GM18505 (cell line): ENCODE results near the gene ALDH1A2.
"Not testable (repeated sequence)": the region's sequence is repeated elsewhere in the genome, so short reads cannot be mapped to it uniquely, and the experiment has no call there.

Source experiments
- ATAC-seq: cut with Tn5 transposase; IDR thresholded peaks from one replicate; pipeline ENCODE4 v1.9.1; 2021; ENCODE audit not compliant: unreplicated experiment
- POLR2A ChIP-seq: IDR thresholded peaks from 4 replicates; pipeline ENCODE4 v1.6.1; 2011; ENCODE audit warnings: borderline replicate concordance; ENCODE audit not compliant: insufficient read depth, insufficient read length; ENCODE audit errors: extremely low read depth

Gene ALDH1A2

DNA sequence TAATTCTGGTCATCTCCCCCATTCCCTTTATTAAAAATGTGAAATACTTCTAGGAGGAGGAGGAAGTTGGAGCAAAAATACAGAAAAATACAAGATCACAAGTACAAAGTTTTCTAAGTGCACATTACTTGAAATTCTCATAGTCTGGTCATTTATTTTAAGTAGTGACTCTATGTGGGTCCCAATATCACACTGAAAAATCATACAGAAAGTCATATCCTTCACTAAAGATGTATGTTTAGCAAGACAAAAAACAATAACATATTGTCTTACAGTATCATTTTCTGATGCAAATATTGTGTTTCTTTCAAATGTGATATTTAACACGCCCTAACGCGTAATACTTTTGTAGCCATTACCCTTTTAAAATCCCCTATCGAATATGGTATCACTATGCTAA is 2.5 kb downstream of the ALDH1A2 start:
- TF ChIP-seq POLR2A, result no peak

DNA sequence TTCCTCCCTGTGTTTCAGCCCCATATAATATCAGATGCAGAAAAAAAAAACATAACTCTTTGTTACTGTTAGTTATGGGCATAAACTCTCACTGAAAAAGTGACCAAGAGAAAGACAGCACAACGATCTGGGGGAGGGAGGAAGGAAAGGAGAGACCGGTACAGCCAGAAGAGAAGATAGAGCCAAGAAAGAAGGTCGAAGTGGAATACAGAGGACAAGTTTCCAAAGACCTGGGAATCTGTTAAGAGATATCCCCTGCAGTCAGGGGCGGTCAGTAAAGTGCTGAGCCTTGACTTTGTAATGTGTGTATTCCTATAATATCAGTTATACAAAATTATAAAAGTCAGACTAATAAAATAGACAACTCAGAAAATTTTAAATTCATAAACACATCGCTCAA is 3.3 kb downstream of the ALDH1A2 start:
- TF ChIP-seq POLR2A, result no peak
- no peak for ATAC-seq

More for the DNA sequence above, 2.5 kb downstream of the ALDH1A2 start:
- no peak for ATAC-seq

DNA sequence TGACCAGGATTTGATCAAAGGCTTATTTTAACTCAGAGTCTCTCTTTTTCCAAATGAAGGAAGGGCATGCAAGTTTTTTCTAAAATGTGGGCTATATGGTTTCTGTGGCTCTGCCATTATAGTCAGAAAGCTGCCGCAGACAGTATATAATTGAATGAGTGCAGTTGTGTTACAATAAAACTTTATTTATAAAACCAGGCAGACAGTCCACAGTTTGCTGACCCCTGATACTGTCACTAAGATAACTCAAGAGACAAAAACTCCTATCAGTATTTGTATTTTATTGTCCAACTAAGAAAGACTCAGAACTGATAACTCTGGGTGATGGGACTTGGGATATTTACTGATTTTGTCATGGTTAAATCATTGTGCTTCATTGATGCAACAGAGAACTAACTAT is 4.9 kb downstream of the ALDH1A2 start:
- no peak for ATAC-seq
- TF ChIP-seq POLR2A, result no peak

DNA sequence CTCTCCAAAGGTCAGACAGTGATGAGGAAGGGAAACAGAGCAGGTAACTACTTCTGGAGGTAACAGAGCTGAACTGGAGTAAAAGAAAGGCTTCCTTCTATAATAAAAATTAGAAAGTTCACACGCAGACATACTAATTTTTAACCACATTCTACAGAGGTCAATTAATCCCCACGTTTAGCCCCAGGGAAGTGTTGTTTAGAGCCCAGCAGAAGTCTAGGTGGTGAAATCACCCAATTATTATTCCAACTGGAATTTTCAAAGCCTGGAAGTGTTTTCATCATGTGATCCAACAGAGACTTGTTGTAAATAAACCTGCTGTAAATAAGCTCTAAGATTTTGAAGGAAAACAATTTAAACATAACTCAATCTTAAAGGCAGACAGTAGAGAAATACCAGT is 6.8 kb downstream of the ALDH1A2 start:
- no peak for TF ChIP-seq POLR2A
- no peak for ATAC-seq

DNA sequence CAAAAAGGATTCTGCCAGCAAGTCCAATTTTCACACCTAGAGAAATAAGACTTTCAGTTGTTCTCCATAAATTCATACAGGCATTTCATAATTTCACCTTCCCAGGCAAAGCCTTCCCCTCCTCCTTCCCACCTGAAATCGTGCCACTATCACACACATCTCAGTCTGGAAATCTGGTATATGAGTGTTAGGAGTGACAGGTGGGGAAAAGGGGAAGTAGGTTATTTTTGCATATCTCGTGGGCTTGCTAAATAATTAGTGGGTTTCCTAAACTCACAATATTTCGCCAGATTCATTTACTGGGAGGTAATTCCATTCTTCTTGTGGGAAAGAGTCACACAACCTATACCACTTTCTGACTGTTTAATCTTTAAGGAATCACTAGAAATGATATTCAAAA is 7.4 kb downstream of the ALDH1A2 start:
- no peak for ATAC-seq
- no peak for TF ChIP-seq POLR2A

DNA sequence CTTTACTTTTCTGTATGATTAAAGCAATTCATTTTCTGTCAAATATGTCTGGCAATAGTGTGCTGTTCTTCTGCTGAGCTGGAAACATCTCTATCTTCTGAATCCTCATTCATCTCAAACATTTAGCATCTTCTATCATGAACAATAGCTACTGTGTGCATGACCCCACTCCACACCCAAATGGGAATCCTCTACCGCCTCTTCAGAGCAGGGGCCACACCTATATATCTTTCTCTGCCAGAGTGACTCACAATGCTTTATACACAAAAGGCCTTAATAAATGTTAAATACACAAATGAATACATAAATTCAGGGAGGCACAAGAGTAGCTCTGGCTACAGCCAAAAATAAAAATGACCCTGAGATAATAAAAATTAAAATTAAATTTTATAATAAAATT is 8.0 kb downstream of the ALDH1A2 start:
- ATAC-seq, result no peak
- TF ChIP-seq POLR2A, result no peak

DNA sequence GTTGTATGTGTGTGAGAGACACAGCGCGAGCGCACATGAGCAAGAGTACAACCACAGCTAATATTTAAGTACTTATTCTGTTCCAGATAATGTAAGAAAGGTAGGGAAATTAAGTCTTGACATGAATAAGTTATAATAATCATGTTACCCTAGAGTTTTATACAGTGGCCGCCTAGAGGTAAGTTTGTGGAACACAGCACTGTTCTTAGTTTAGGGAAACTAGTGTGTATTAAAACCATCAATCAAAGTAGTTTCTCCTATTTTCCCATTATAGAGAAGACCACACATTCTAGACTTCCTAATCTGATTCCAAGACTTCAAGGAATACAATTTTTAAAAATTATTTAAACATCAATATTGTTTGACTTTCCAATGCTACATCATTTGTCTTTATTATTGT is 9.5 kb downstream of the ALDH1A2 start:
- no peak for ATAC-seq
- TF ChIP-seq POLR2A, result no peak

DNA sequence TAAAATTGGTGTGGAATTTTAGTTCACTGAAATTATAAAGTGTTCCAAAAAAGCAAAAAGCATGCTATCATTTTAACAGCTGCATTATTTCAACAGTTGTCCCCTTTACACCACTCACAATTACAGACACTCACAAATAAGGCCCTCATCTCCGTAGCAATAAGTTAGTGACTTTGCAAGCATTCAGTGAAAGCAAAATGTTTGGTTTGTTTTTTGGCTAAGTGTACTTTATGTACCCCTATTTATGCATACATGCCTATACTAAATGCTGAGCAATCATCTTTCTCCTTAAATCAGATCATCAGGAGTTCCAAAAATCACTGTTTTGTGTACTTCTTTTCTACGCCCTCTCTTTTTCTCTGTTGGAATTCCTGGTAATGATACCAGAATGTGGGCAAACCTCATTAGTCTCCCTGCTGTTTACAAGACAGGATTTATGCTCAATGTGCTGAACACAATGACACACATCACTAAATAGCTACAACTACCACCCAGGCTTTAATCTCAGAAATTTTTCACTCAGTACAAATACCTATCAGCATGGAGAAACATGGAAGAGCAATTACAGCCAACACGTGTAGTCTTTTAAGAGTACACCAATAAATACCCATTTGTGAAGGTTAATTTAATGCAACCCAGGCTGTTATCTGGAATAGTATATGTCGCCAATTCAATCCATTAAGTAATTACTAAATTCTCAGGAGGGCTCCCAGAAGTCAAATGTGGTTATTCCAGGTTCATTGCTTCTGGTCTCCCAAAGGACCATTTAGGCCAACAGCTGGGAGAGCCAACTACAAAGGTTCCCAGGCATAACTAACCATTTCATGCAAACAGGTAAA is 12.0 kb downstream of the ALDH1A2 start:
- no peak for TF ChIP-seq POLR2A
- no peak for ATAC-seq

DNA sequence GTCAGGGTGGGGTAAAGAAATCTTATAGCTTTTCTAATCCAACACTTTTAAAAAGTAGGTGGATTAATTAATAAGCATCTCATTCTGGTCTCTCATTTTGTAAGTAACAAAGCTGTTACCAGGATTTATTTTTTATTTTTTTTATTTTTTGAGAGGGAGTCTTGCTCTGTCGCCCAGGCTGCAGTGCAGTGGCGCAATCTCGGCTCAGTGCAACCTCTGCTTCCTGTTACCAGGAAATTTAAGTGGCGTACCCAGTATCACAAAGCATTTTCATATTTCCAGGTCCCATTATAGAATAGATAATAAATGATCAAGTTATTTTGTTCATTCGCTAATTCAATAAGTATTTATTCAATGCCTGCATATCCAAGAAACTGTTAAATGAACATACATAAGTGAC is 13.2 kb downstream of the ALDH1A2 start:
- TF ChIP-seq POLR2A, result no peak
- ATAC-seq, result no peak

DNA sequence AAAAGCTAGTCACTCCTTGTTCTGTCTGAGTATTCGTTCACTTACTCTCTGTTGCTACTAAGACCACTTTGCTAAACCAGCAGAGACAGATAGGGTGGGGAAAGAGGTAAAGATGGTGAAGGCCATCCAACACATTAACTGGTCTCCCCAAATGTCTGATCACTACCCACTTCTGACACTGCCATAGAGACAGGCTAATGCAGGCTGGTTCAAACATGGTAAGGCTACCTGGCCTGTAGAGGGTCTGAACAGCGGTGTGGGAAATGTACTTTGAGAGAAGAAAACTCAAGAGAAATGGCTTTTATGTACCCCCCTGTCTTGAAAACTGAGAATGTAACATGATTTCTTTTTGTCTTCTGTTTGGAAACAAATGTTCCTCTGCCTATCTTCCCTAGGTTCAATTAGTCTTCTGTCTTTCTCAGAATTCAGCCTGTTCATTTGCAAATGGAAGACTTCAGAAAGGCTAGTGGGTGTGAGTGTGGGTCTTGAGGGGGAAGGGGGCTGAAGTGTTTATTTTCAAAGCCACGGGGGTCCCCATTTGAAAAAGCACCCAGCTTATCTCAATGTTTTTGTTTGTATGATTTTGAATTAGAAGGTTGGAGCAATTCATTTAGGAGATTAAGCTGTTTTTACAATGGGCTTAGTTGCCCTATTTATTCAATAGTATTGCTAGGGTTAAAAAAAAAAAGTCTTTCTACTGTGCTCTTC is 15.8 kb downstream of the ALDH1A2 start:
- TF ChIP-seq POLR2A, result no peak
- no peak for ATAC-seq

DNA sequence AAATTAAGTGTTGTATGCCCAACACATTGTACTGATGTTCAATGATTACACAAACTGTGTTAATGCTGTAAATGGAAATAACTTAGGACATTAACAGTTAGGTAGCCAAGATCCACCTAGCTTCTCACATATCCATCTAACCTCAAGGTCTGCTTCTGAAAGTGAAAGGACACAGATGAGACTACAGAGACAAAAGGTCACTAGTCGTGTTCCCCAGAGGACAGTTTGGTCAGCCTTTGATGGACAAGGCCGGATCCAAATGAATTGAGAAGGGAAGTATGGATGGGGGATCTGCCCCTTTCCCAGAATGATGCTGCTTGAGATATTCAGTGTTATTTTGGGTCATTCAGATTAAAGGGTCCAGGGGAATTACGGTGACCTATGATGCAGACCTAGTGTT is 17.2 kb downstream of the ALDH1A2 start:
- ATAC-seq, result no peak
- no peak for TF ChIP-seq POLR2A

DNA sequence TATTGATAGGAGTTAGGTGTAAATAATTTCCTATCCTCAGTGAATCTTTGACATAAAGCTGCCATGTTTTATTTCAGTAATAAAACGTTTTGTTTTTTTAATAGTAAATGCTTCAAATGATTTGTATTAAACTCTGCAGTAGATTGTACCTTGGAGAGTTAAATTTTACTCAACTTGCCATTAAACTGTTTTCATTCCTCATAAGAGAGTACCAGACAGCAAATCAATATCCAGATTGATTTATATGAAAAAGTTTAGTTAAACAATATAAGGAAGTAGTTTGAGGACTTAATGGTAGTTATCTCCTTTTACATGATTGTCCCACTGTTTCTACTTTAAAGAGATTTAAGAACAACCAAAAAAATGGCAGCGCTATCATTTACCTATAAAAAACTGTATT is 18.4 kb downstream of the ALDH1A2 start:
- TF ChIP-seq POLR2A, result no peak
- ATAC-seq, result no peak

DNA sequence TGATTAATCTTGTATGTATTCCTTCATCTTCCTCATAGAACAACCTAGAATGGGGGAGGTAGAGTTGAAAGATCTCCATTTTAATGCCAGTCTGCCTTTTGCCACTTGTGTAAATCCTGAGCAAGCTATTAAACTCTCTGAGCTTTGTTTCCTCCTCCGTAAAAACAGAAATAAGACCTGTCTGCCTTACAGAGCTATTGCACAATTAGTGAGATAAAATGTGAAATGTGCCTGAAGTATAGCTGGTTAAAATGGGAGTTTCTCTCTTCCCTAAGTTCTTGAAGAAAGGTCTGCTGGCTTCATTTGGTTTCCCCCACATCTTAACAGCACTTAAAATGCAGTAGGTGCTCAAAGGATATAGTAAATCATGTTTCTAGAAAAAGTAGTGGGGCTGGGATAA is 19.0 kb downstream of the ALDH1A2 start:
- ATAC-seq, result no peak
- no peak for TF ChIP-seq POLR2A

DNA sequence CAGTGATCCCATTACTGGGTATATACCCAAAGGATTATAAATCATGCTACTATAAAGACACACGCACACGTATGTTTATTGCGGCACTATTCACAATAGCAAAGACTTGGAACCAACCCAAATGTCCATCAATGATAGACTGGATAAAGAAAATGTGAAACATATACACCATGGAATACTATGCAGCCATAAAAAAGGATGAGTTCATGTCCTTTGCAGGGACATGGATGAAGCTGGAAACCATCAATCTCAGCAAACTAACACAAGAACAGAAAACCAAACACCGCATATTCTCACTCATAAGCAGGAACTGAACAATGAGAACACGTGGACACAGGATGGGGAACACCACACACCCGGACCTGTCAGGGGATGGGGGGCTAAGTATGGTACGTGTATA is 20.1 kb downstream of the ALDH1A2 start:
- not testable (repeated sequence) for ATAC-seq
